GM12878 (cell line): ENCODE measurements around the gene DCBLD2. TPM values are rescaled to one million over a fixed set of nuclear protein-coding genes. Genes with fewer than 3 reads are reported as not detected.
A peak's percentile ranks its signal among the peaks of the same experiment; 100 is the strongest.

Source experiments
- ATF7 ChIP-seq: fragments of 450-650 bp; IDR thresholded peaks from 2 replicates; pipeline ENCODE4 v1.6.1; 2016; ENCODE audit warnings: low read depth, mild to moderate bottlenecking
- CEBPB ChIP-seq, 2 experiments: fragments of 150-350 bp in 1 of 2; IDR thresholded peaks; 2 replicates each; pipeline ENCODE4 v1.6.1; 2012 to 2014; ENCODE audit warnings: low read depth in 2 of 2, low read length in 2 of 2, borderline replicate concordance in 1 of 2, inconsistent platforms in 1 of 2
- FOS ChIP-seq: IDR thresholded peaks from 3 replicates; pipeline ENCODE4 v1.6.1; 2011; ENCODE audit warnings: borderline replicate concordance; ENCODE audit not compliant: insufficient read length; ENCODE audit errors: extremely low read depth
- FOXM1 ChIP-seq: IDR thresholded peaks from 2 replicates; pipeline ENCODE4 v1.6.1; 2012; ENCODE audit warnings: low read depth, mild to moderate bottlenecking, inconsistent platforms, low read length, moderate library complexity
- GATAD2B ChIP-seq: fragments of 450-650 bp; conservative IDR thresholded peaks from 2 replicates; pipeline ENCODE4 v1.6.1; 2017; ENCODE audit warnings: low read depth, mild to moderate bottlenecking, moderate library complexity
- IKZF2 ChIP-seq, 2 experiments: fragments of 450-650 bp; IDR thresholded peaks; 2 replicates each; pipeline ENCODE4 v1.6.1; 2017; ENCODE audit warnings: mild to moderate bottlenecking in 2 of 2, moderate library complexity in 2 of 2
- MTA2 ChIP-seq: fragments of 450-650 bp; IDR thresholded peaks from 2 replicates; pipeline ENCODE4 v1.6.1; 2016; ENCODE audit warnings: low read depth, mild to moderate bottlenecking, moderate library complexity
- MXI1 ChIP-seq: fragments of 150-350 bp; IDR thresholded peaks from 2 replicates; pipeline ENCODE4 v1.6.1; 2011; ENCODE audit warnings: low read depth, mild to moderate bottlenecking, inconsistent platforms, low read length, improper control_type of control experiment
- NFIC ChIP-seq: IDR thresholded peaks from 2 replicates; pipeline ENCODE4 v1.6.1; 2012; ENCODE audit warnings: low read depth, mild to moderate bottlenecking, inconsistent platforms, low read length, moderate library complexity
- POLR2AphosphoS2 ChIP-seq: IDR thresholded peaks from 2 replicates; pipeline ENCODE4 v1.6.1; 2011; ENCODE audit warnings: low read depth, mild to moderate bottlenecking, low read length, improper control_type of control experiment, moderate library complexity
- RAD51 ChIP-seq: fragments of 450-650 bp; IDR thresholded peaks from 2 replicates; pipeline ENCODE4 v1.6.1; 2016; ENCODE audit warnings: moderate library complexity, mild to moderate bottlenecking, inconsistent platforms
- RUNX3 ChIP-seq: IDR thresholded peaks from 2 replicates; pipeline ENCODE4 v1.6.1; 2012; ENCODE audit warnings: low read length, inconsistent platforms
- SMAD1 ChIP-seq: fragments of 450-650 bp; IDR thresholded peaks from 2 replicates; pipeline ENCODE4 v1.6.1; 2018; ENCODE audit warnings: mild to moderate bottlenecking, low read depth; ENCODE audit not compliant: partially characterized antibody
- SPI1 ChIP-seq: IDR thresholded peaks from 2 replicates; pipeline ENCODE4 v1.6.1; 2011; ENCODE audit warnings: low read depth, mild to moderate bottlenecking, low read length, moderate library complexity, borderline replicate concordance; ENCODE audit not compliant: insufficient read depth
- SRF ChIP-seq, 2 experiments: IDR thresholded peaks; 2 replicates each; pipeline ENCODE4 v1.6.1; 2011; ENCODE audit warnings: low read depth in 2 of 2, low read length in 2 of 2, mild to moderate bottlenecking in 1 of 2, moderate library complexity in 1 of 2
- STAT1 ChIP-seq: fragments of 450-650 bp; conservative IDR thresholded peaks from 2 replicates; pipeline ENCODE4 v1.6.1; 2014; ENCODE audit warnings: antibody characterized with exemption, mild to moderate bottlenecking
- ZBED1 ChIP-seq: IDR thresholded peaks from 2 replicates; pipeline ENCODE4 v1.6.1; 2016; ENCODE audit warnings: borderline replicate concordance
- polyA plus RNA-seq, 11 experiments: library from polyadenylated mRNA; depleted of rRNA in 4 of 11; unstranded in 6 of 11; stranded (reverse) in 5 of 11; fragments of >200 nt; fragmentation: Nextera tagmentation in 4 of 11; fragmentation: Illumina TruSeq in 1 of 11; extraction: Ambion mirVana in 4 of 11; extraction: Trizol in 1 of 11; gene quantifications; 1 replicate in 1 of 11; 2 replicates in 10 of 11; pipeline versions ENCODE4 v1.2.1 to v1.2.3, GENCODE V29; 2011 to 2016; ENCODE audit warnings: inconsistent platforms in 2 of 11, missing spikeins in 2 of 11, low read depth in 1 of 11
- total RNA-seq, 4 experiments: library from RNA; depleted of rRNA in 3 of 4; stranded (reverse); fragments of >200 nt in 3 of 4; fragmentation: Illumina TruSeq in 1 of 4; extraction: Trizol in 1 of 4; gene quantifications; 2 replicates each; pipeline versions ENCODE4 v1.2.1 to v1.2.3, GENCODE V29; 2013 to 2021
- TF ChIP-seq, protein P1 (sequence below): fragments of 450-650 bp; IDR thresholded peaks from 2 replicates; pipeline ENCODE4 v1.6.1; 2017; ENCODE audit warnings: mild to moderate bottlenecking, moderate library complexity
- TF ChIP-seq, protein P2 (sequence below): fragments of 450-650 bp; IDR thresholded peaks from 2 replicates; pipeline ENCODE4 v1.6.1; 2016; ENCODE audit warnings: mild to moderate bottlenecking
- TF ChIP-seq, protein P3 (sequence below): IDR thresholded peaks from 2 replicates; pipeline ENCODE4 v1.6.1; 2011; ENCODE audit warnings: low read depth, low read length, improper control_type of control experiment, borderline replicate concordance
- TF ChIP-seq, protein P4 (sequence below): fragments of 150-350 bp; IDR thresholded peaks from 2 replicates; pipeline ENCODE4 v1.6.1; 2016; ENCODE audit warnings: low read depth, low read length

Gene DCBLD2
- total and polyA plus RNA-seq, 10 of the 15 experiments (the other 5 are each of a cell fraction or from before 2014, with no cell fraction given), result 1.6 to 5.9 (median 4.7) TPM

DNA sequence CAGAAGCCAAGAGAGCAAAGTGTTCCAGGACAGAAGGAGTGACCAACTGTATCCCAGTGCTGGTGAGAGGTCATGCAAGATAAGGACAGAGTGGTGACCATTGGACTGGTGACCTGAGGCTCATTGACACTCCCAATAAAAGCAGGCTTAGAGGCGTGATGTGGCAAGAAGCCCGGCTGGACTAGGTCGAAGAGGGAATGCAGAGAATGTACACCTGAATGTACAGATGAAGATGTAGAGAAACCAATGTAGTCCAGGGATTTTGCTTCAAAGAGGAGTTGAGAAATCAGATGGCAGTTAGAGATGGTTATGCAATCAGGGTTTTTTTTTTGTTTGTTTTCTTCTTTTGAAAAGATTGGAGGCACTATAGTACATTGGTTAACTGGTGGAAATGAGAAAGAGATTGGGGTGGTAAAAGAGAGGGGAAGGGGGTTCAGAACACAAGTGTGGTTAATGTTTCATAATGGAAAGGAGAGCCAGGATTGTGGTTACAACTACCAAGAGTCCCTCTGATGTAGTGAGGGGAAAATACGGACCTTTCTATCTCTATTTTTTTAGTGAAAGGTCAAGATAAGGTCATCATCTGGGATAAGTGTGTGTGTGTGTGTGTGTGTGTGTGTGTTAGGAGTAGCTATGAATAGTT lies 115.0 kb downstream of the DCBLD2 start (continued):
- TF ChIP-seq, protein P1, sequence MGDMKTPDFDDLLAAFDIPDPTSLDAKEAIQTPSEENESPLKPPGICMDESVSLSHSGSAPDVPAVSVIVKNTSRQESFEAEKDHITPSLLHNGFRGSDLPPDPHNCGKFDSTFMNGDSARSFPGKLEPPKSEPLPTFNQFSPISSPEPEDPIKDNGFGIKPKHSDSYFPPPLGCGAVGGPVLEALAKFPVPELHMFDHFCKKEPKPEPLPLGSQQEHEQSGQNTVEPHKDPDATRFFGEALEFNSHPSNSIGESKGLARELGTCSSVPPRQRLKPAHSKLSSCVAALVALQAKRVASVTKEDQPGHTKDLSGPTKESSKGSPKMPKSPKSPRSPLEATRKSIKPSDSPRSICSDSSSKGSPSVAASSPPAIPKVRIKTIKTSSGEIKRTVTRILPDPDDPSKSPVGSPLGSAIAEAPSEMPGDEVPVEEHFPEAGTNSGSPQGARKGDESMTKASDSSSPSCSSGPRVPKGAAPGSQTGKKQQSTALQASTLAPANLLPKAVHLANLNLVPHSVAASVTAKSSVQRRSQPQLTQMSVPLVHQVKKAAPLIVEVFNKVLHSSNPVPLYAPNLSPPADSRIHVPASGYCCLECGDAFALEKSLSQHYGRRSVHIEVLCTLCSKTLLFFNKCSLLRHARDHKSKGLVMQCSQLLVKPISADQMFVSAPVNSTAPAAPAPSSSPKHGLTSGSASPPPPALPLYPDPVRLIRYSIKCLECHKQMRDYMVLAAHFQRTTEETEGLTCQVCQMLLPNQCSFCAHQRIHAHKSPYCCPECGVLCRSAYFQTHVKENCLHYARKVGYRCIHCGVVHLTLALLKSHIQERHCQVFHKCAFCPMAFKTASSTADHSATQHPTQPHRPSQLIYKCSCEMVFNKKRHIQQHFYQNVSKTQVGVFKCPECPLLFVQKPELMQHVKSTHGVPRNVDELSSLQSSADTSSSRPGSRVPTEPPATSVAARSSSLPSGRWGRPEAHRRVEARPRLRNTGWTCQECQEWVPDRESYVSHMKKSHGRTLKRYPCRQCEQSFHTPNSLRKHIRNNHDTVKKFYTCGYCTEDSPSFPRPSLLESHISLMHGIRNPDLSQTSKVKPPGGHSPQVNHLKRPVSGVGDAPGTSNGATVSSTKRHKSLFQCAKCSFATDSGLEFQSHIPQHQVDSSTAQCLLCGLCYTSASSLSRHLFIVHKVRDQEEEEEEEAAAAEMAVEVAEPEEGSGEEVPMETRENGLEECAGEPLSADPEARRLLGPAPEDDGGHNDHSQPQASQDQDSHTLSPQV, result no peak
- TF ChIP-seq, protein P2, sequence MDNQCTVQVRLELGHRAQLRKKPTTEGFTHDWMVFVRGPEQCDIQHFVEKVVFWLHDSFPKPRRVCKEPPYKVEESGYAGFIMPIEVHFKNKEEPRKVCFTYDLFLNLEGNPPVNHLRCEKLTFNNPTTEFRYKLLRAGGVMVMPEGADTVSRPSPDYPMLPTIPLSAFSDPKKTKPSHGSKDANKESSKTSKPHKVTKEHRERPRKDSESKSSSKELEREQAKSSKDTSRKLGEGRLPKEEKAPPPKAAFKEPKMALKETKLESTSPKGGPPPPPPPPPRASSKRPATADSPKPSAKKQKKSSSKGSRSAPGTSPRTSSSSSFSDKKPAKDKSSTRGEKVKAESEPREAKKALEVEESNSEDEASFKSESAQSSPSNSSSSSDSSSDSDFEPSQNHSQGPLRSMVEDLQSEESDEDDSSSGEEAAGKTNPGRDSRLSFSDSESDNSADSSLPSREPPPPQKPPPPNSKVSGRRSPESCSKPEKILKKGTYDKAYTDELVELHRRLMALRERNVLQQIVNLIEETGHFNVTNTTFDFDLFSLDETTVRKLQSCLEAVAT, result 0 out of 2 replicates have a peak, but pooled peaks have one; percentile 35
- no peak for TF ChIP-seq FOS
- TF ChIP-seq GATAD2B, result no peak
- no peak for TF ChIP-seq RAD51
- no peak for TF ChIP-seq SPI1
- peak; percentile 41 to 65; a peak in 2 of 4 replicates for TF ChIP-seq IKZF2 (IDR thresholded peaks at IDR 0.05)
- TF ChIP-seq CEBPB (IDR thresholded peaks at IDR 0.05; ENCODE audit: borderline replicate concordance in 1 of 2, low read depth in 2 of 2, low read length in 2 of 2), result no peak
- peak; percentile 14; the same call in 1 of the 2 replicates for TF ChIP-seq FOXM1
- peak; percentile 60; the same call in 1 of the 2 replicates for TF ChIP-seq NFIC
- no peak for TF ChIP-seq ZBED1
- peak; percentile 87 for TF ChIP-seq RUNX3
- no peak for TF ChIP-seq ATF7
- no peak for TF ChIP-seq STAT1
- no peak for TF ChIP-seq SMAD1
- TF ChIP-seq, protein P3, sequence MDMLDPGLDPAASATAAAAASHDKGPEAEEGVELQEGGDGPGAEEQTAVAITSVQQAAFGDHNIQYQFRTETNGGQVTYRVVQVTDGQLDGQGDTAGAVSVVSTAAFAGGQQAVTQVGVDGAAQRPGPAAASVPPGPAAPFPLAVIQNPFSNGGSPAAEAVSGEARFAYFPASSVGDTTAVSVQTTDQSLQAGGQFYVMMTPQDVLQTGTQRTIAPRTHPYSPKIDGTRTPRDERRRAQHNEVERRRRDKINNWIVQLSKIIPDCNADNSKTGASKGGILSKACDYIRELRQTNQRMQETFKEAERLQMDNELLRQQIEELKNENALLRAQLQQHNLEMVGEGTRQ, result no peak
- no peak for TF ChIP-seq POLR2AphosphoS2
- TF ChIP-seq MTA2, result 0 out of 2 replicates have a peak, but pooled peaks have one; percentile 16
- TF ChIP-seq, protein P4, sequence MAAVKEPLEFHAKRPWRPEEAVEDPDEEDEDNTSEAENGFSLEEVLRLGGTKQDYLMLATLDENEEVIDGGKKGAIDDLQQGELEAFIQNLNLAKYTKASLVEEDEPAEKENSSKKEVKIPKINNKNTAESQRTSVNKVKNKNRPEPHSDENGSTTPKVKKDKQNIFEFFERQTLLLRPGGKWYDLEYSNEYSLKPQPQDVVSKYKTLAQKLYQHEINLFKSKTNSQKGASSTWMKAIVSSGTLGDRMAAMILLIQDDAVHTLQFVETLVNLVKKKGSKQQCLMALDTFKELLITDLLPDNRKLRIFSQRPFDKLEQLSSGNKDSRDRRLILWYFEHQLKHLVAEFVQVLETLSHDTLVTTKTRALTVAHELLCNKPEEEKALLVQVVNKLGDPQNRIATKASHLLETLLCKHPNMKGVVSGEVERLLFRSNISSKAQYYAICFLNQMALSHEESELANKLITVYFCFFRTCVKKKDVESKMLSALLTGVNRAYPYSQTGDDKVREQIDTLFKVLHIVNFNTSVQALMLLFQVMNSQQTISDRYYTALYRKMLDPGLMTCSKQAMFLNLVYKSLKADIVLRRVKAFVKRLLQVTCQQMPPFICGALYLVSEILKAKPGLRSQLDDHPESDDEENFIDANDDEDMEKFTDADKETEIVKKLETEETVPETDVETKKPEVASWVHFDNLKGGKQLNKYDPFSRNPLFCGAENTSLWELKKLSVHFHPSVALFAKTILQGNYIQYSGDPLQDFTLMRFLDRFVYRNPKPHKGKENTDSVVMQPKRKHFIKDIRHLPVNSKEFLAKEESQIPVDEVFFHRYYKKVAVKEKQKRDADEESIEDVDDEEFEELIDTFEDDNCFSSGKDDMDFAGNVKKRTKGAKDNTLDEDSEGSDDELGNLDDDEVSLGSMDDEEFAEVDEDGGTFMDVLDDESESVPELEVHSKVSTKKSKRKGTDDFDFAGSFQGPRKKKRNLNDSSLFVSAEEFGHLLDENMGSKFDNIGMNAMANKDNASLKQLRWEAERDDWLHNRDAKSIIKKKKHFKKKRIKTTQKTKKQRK, result no peak
- TF ChIP-seq SRF (IDR thresholded peaks at IDR 0.05; ENCODE audit: low read depth in 2 of 2, low read length in 2 of 2), result no peak
- no peak for TF ChIP-seq MXI1
